ENCODE measurements around the gene PLIN3. TPM values are rescaled to one million over a fixed set of nuclear protein-coding genes. Genes with fewer than 3 reads are reported as not detected.
A peak's percentile ranks its signal among the peaks of the same experiment; 100 is the strongest.
"Not testable (repeated sequence)": the region's sequence is repeated elsewhere in the genome, so short reads cannot be mapped to it uniquely, and the experiment has no call there.

Gene PLIN3
- total RNA-seq, 1 experiment from 2014 or later: 63.8 TPM

DNA sequence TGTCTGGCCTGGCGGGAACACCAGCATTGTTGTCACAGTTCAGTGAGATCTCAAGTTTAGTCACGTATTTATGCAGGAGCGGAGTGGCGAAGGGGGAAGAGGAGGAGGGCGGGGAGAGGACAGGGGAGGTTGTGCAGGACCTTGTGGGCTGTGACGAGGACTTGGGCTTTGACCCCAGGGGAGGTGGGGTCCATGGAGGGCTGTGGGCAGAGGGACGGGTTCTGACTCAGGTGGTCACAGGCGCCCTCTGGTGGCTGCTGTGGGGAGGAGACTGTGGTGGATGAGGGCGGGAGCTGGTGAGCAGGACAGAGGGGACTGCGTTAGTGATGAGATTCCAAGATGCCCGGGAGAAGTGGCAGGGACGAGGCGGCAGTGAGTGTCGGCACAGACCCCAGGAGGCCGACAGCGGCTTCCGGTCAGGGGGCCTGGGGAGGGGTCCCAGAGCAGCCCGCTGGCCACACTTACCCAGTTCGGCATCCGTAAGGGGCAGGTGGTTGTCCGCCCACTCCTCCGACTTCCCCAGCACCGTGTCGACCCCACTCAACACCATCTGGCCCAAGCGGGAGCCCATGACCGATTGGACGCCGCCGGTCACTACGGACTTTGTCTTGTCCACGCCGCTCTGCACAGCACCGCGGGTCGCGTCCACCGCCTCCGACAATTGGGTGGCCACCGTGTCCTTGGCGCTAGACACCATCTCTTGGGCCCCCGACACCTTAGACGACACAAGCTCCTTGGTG is 15.7 kb downstream of the PLIN3 start:
- H3K36me3 ChIP-seq (ENCODE audit: control insufficient read depth, insufficient read depth, low read length): peaks cover 3% of the 10 kb centered on the region; the same call in 1 of the 2 replicates
- H3K27me3 ChIP-seq (replicated peaks; ENCODE audit: control insufficient read depth, insufficient read depth, low read length): no peaks in the 10 kb centered on the region
- H3K4me3 ChIP-seq (ENCODE audit: low read depth, low read length): no peak overlapping the region
- BruUV-seq (replicated peaks): no TSS peak
- intact Hi-C loops (cut with micrococcal nuclease; ENCODE audit: unreplicated experiment): loop anchor here (1.0 kb wide), 1 partner anchor 42 kb away; no protein-coding TSS in a partner anchor
- Mint-ChIP-seq H3K36me3 (ENCODE audit: insufficient read depth, unreplicated experiment) (peaks cover 28% of the 10 kb centered on the region), H3K4me1 (ENCODE audit: low read depth, unreplicated experiment) (no peaks in the 10 kb centered on the region), H3K27ac (ENCODE audit: unreplicated experiment) (no peak overlapping the region), H3K27me3 (ENCODE audit: insufficient read depth, unreplicated experiment) (no peaks in the 10 kb centered on the region), H3K4me3 (ENCODE audit: unreplicated experiment) (no peak overlapping the region), H3K9me3 (ENCODE audit: unreplicated experiment) (no peaks in the 10 kb centered on the region)
- no peaks in the 10 kb centered on the region for H3K9me3 ChIP-seq
- no peaks in the 10 kb centered on the region for H3K4me1 ChIP-seq
- TF ChIP-seq, protein P1, sequence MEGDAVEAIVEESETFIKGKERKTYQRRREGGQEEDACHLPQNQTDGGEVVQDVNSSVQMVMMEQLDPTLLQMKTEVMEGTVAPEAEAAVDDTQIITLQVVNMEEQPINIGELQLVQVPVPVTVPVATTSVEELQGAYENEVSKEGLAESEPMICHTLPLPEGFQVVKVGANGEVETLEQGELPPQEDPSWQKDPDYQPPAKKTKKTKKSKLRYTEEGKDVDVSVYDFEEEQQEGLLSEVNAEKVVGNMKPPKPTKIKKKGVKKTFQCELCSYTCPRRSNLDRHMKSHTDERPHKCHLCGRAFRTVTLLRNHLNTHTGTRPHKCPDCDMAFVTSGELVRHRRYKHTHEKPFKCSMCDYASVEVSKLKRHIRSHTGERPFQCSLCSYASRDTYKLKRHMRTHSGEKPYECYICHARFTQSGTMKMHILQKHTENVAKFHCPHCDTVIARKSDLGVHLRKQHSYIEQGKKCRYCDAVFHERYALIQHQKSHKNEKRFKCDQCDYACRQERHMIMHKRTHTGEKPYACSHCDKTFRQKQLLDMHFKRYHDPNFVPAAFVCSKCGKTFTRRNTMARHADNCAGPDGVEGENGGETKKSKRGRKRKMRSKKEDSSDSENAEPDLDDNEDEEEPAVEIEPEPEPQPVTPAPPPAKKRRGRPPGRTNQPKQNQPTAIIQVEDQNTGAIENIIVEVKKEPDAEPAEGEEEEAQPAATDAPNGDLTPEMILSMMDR (IDR thresholded peaks at IDR 0.05; ENCODE audit: insufficient read depth in 1 of 2, low read depth in 1 of 2, low read length in 1 of 2, severe bottlenecking in 1 of 2, unreplicated experiment in 1 of 2): peak; percentile 78 to 84
- ChIA-PET CTCF (interaction anchor here (0.6 to 3.2 kb wide), 7 partner anchors 10 to 195 kb away, joined by 3 to 37 read pairs (median 4); partner anchors contain the start of gene PLIN3), POLR2A (no interaction called here)
- DNase-seq: peak; percentile 70 to 76

DNA sequence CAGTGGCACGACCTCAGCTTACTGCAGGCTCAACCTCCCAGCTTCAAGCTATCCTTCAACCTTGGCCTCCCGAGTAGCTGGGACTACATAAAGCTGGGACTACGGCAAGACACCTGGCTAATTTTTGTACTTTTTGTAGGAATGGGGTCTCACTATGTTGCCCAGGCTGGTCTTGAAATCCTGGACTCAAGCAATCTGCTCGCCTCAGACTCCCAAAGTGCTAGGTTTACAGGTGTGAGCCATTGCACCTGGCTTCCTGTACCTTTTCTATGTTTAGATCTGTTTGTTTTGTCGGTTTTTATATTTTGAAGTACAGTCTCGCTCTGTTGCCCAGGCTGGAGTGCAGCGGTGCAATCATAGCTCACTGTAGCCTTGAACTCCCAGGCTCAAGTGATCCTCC is 18.4 kb downstream of the PLIN3 start:
- peaks cover 34% of the 10 kb centered on the region for H3K36me3 Mint-ChIP-seq (ENCODE audit: insufficient read depth, unreplicated experiment)
- TF ChIP-seq, protein P1 (IDR thresholded peaks at IDR 0.05; ENCODE audit: insufficient read depth in 1 of 2, low read depth in 1 of 2, low read length in 1 of 2, severe bottlenecking in 1 of 2, unreplicated experiment in 1 of 2): no peak
- no peak for DNase-seq
- no peak overlapping the region for H3K4me3 Mint-ChIP-seq (ENCODE audit: unreplicated experiment)
- H3K27me3 Mint-ChIP-seq (ENCODE audit: insufficient read depth, unreplicated experiment): no peaks in the 10 kb centered on the region
- CTCF ChIA-PET: no interaction called here
- H3K4me1 ChIP-seq: no peaks in the 10 kb centered on the region
- no peaks in the 10 kb centered on the region for H3K9me3 Mint-ChIP-seq (ENCODE audit: unreplicated experiment)
- no peaks in the 10 kb centered on the region for H3K4me1 Mint-ChIP-seq (ENCODE audit: low read depth, unreplicated experiment)
- H3K27me3 ChIP-seq (replicated peaks; ENCODE audit: control insufficient read depth, insufficient read depth, low read length): no peaks in the 10 kb centered on the region
- H3K4me3 ChIP-seq (ENCODE audit: low read depth, low read length): no peak overlapping the region
- POLR2A ChIA-PET: no interaction called here
- H3K27ac Mint-ChIP-seq (ENCODE audit: unreplicated experiment): no peak overlapping the region
- H3K9me3 ChIP-seq: no peaks in the 10 kb centered on the region
- intact Hi-C loops (cut with micrococcal nuclease; ENCODE audit: unreplicated experiment): no loop called here
- BruUV-seq (replicated peaks): no TSS peak
- peaks cover 6% of the 10 kb centered on the region; the same call in 1 of the 2 replicates for H3K36me3 ChIP-seq (ENCODE audit: control insufficient read depth, insufficient read depth, low read length)

DNA sequence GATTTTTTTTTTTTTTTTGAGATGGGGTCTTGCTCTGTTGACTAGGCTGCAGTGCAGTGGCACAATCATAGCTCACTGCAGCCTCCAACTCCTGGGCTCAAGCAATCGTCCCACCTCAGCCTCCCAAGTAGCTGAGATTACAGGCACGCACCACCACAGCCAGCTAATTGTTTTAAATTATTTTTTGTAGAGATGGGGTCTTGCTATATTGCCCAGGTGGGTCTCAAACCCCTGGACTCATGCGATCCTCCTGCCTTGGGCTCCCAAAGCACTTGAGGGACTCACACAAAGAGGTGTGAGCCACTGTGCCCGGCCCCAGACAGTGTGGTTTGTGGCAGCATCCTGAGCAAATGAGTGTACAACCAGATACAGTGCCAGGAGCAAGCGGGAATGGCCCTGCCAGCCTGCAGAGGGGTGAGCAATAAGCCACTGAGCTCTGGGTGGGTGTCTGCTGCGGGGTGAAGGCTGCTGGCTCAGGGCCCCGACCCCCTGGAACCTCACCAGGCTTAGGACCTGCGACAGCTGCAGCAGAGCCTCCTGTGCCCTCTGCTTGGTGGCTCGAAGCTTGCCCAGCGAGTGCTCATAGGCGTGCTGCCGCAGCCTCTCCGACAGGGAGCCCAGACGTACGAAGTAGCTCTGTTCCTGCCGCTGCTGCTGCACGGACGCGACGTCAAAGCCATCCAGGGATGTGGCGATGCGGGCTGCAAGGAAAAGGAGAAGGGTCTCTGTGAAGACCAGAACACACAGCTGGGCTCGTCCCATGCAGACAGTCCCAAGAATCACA is 20.1 kb downstream of the PLIN3 start:
- POLR2A ChIA-PET: no interaction called here
- no peak for DNase-seq
- TF ChIP-seq, protein P1 (IDR thresholded peaks at IDR 0.05; ENCODE audit: insufficient read depth in 1 of 2, low read depth in 1 of 2, low read length in 1 of 2, severe bottlenecking in 1 of 2, unreplicated experiment in 1 of 2): no peak
- intact Hi-C loops (cut with micrococcal nuclease; ENCODE audit: unreplicated experiment): no loop called here
- H3K9me3 Mint-ChIP-seq (ENCODE audit: unreplicated experiment): no peaks in the 10 kb centered on the region
- Histone ChIP-seq H3K4me3 (ENCODE audit: low read depth, low read length) (no peak overlapping the region), H3K36me3 (ENCODE audit: control insufficient read depth, insufficient read depth, low read length) (peaks cover 6% of the 10 kb centered on the region; the same call in 1 of the 2 replicates), H3K27me3 (replicated peaks; ENCODE audit: control insufficient read depth, insufficient read depth, low read length) (no peaks in the 10 kb centered on the region), H3K9me3 (no peaks in the 10 kb centered on the region), H3K4me1 (no peaks in the 10 kb centered on the region)
- no peaks in the 10 kb centered on the region for H3K27me3 Mint-ChIP-seq (ENCODE audit: insufficient read depth, unreplicated experiment)
- no peak overlapping the region for H3K4me3 Mint-ChIP-seq (ENCODE audit: unreplicated experiment)
- CTCF ChIA-PET: no interaction called here
- no peaks in the 10 kb centered on the region for H3K4me1 Mint-ChIP-seq (ENCODE audit: low read depth, unreplicated experiment)
- peaks cover 38% of the 10 kb centered on the region for H3K36me3 Mint-ChIP-seq (ENCODE audit: insufficient read depth, unreplicated experiment)
- BruUV-seq (replicated peaks): no TSS peak
- no peak overlapping the region for H3K27ac Mint-ChIP-seq (ENCODE audit: unreplicated experiment)

DNA sequence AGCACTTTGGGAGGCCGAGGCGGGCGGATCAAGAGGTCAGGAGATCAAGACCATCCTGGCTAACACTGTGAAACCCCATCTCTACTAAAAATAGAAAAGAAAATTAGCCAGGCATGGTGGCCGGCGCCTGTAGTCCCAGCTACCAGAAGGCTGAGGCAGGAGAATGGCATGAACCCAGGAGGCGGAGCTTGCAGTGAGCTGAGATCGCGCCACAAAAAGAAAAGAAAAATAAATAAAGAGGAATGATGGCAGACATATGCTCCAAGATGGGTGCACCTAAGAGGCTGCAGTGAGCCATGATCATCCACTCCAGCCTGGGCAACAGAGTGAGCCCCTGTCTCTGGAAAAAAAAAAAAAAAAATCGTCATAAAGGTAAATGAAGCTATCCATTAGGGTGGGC is 21.5 kb downstream of the PLIN3 start:
- H3K27me3 Mint-ChIP-seq (ENCODE audit: insufficient read depth, unreplicated experiment); H3K4me3 ChIP-seq (ENCODE audit: low read depth, low read length); H3K27me3 ChIP-seq (replicated peaks; ENCODE audit: control insufficient read depth, insufficient read depth, low read length); H3K36me3 ChIP-seq (ENCODE audit: control insufficient read depth, insufficient read depth, low read length); H3K27ac Mint-ChIP-seq (ENCODE audit: unreplicated experiment); H3K9me3 Mint-ChIP-seq (ENCODE audit: unreplicated experiment); DNase-seq; POLR2A ChIA-PET; intact Hi-C loops (cut with micrococcal nuclease; ENCODE audit: unreplicated experiment); CTCF ChIA-PET; H3K4me1 ChIP-seq; BruUV-seq (replicated peaks); H3K4me1 Mint-ChIP-seq (ENCODE audit: low read depth, unreplicated experiment); H3K9me3 ChIP-seq; H3K4me3 Mint-ChIP-seq (ENCODE audit: unreplicated experiment): not testable (repeated sequence)
- H3K36me3 Mint-ChIP-seq (ENCODE audit: insufficient read depth, unreplicated experiment): peaks cover 40% of the 10 kb centered on the region

All from Caco-2 (cell line).